GM23248 (cell line): Measurements from ENCODE around the gene ZNF10.

ENCODE experiments used
- EZH2 ChIP-seq: fragments of 200-600 bp; sonication (generic); IDR thresholded peaks from 2 replicates; pipeline ENCODE4 v1.6.1; 2018; ENCODE audit warnings: antibody characterized with exemption, mild to moderate bottlenecking; ENCODE audit not compliant: insufficient read depth, poor library complexity, severe bottlenecking
- EZH2phosphoT487 ChIP-seq: fragments of 200-600 bp; sonication (generic); IDR thresholded peaks from 2 replicates; pipeline ENCODE4 v1.6.1; 2018; ENCODE audit warnings: antibody characterized with exemption, moderate library complexity, mild to moderate bottlenecking, low read depth; ENCODE audit not compliant: insufficient read depth

DNA sequence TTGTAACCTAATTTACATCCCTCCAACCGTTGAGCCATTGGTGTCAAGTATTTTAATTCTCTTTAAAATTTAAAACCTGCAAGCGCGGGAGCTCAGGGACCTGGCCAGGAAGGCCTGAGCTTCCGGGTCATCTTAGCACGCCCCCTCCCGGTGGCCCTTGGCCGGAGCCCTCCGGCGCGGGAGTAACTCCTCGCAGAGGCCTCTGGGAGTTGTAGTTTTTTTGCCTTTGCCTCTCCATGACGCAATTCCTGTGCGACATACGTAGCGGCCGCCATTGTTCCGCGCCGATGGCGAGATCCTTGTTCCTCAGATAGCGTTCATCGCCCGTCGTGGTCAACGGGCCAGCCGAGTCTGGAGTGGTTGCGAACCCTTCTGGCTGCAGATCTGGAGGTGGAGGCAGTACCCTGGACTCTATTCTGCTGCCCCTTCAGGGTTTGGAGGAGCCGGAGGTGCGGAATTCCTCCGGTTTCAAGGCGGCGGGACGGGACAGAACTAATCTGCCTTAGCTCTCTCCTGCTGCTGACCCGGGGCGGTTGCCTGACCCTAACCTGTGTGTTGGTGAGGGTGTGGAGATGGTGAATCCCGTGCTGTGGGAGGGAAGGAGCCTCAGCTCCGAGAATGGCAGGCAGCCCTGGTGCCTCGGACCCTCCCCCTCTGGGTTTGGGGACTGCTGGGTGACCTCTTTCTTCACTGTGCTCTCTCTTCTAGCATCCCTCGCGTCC is 51.0 kb downstream of the ZNF10 start, which contains the start of gene ZNF268:
- TF ChIP-seq EZH2 (no peak), EZH2phosphoT487 (no peak)
